K562 (cell line): ENCODE results near the gene HSPA1B. TPM values are rescaled to one million over a fixed set of nuclear protein-coding genes. Genes with fewer than 3 reads are reported as not detected.

Source experiments
- MEF2D ChIP-seq: conservative IDR thresholded peaks from 2 replicates; pipeline ENCODE4 v1.6.1; 2016; ENCODE audit warnings: low read depth, missing genetic modification characterization, missing compliant biosample characterization
- NFE2L1 ChIP-seq: fragments of 450-650 bp; IDR thresholded peaks from 2 replicates; pipeline ENCODE4 v1.6.1; 2016; ENCODE audit warnings: missing genetic modification characterization, low read depth, mild to moderate bottlenecking, missing compliant biosample characterization, moderate library complexity, borderline replicate concordance
- POLR3A ChIP-seq: IDR thresholded peaks from 2 replicates; pipeline ENCODE4 v1.6.1; 2011; ENCODE audit warnings: borderline replicate concordance, mild to moderate bottlenecking, moderate library complexity; ENCODE audit not compliant: insufficient read length, insufficient read depth; ENCODE audit errors: extremely low read depth
- TCFL5 ChIP-seq: fragments of 250-450 bp; sonication (Bioruptor Pico); conservative IDR thresholded peaks from 2 replicates; pipeline ENCODE4 v1.6.1; 2021; ENCODE audit warnings: mild to moderate bottlenecking, moderate library complexity, matching md5 sums
- TEAD4 ChIP-seq, 2 experiments: sonication (generic) in 1 of 2; formaldehyde crosslinking in 1 of 2; IDR thresholded peaks; 2 replicates each; pipeline versions ENCODE4 v1.6.1 to v1.8.0; 2012 to 2022; ENCODE audit warnings: borderline replicate concordance in 1 of 2, inconsistent platforms in 1 of 2, low read length in 1 of 2, mild to moderate bottlenecking in 1 of 2, missing genetic modification reagents in 1 of 2
- THRAP3 ChIP-seq: fragments of 450-650 bp; IDR thresholded peaks from 2 replicates; pipeline ENCODE4 v1.6.1; 2016; ENCODE audit warnings: mild to moderate bottlenecking, inconsistent platforms, borderline replicate concordance
- ZC3H8 ChIP-seq: fragments of 450-650 bp; IDR thresholded peaks from 2 replicates; pipeline ENCODE4 v1.6.1; 2017
- ZSCAN32 ChIP-seq: fragments of 450-650 bp; formaldehyde crosslinking; IDR thresholded peaks from 2 replicates; pipeline ENCODE4 v1.4.0; 2020; ENCODE audit warnings: mild to moderate bottlenecking, moderate library complexity
- polyA plus RNA-seq, 8 experiments: library from polyadenylated mRNA; depleted of rRNA in 4 of 8; stranded (reverse) in 5 of 8; unstranded in 3 of 8; fragments of >200 nt; fragmentation: Nextera tagmentation in 2 of 8; fragmentation: Illumina TruSeq in 1 of 8; extraction: Ambion mirVana in 2 of 8; extraction: Trizol in 1 of 8; gene quantifications; 2 replicates each; pipeline versions ENCODE4 v1.2.1 to v1.2.3, GENCODE V29; 2011 to 2014; ENCODE audit warnings: inconsistent platforms in 1 of 8, missing spikeins in 1 of 8
- total RNA-seq, 7 experiments: library from RNA; depleted of rRNA in 6 of 7; stranded (reverse); fragments of >200 nt in 6 of 7; fragmentation: Illumina TruSeq in 2 of 7; extraction: Trizol in 2 of 7; gene quantifications; 2 replicates each; pipeline versions ENCODE4 v1.2.1 to v1.2.3, GENCODE V29; 2011 to 2021; ENCODE audit warnings: low replicate concordance in 1 of 7
- TF ChIP-seq, protein P1 (sequence below), 2 experiments: fragments of 450-650 bp; IDR thresholded peaks; 2 replicates each; pipeline ENCODE4 v1.6.1; 2016; ENCODE audit warnings: mild to moderate bottlenecking in 2 of 2, borderline replicate concordance in 1 of 2, low read depth in 1 of 2, moderate library complexity in 1 of 2
- TF ChIP-seq, protein P2 (sequence below): fragments of 250-450 bp; sonication (Bioruptor Pico); IDR thresholded peaks from 2 replicates; pipeline ENCODE4 v1.5.0; 2020; ENCODE audit warnings: mild to moderate bottlenecking
- TF ChIP-seq, protein P3 (sequence below): fragments of 250-450 bp; sonication (Bioruptor Pico); IDR thresholded peaks from 2 replicates; pipeline ENCODE4 v1.9.0; 2021; ENCODE audit warnings: mild to moderate bottlenecking

The HSPA1B gene
- total and polyA plus RNA-seq, 9 of the 15 experiments (the other 6 are each of a cell fraction or from before 2014, with no cell fraction given): 0.27 to 227 (median 51.2) TPM

DNA sequence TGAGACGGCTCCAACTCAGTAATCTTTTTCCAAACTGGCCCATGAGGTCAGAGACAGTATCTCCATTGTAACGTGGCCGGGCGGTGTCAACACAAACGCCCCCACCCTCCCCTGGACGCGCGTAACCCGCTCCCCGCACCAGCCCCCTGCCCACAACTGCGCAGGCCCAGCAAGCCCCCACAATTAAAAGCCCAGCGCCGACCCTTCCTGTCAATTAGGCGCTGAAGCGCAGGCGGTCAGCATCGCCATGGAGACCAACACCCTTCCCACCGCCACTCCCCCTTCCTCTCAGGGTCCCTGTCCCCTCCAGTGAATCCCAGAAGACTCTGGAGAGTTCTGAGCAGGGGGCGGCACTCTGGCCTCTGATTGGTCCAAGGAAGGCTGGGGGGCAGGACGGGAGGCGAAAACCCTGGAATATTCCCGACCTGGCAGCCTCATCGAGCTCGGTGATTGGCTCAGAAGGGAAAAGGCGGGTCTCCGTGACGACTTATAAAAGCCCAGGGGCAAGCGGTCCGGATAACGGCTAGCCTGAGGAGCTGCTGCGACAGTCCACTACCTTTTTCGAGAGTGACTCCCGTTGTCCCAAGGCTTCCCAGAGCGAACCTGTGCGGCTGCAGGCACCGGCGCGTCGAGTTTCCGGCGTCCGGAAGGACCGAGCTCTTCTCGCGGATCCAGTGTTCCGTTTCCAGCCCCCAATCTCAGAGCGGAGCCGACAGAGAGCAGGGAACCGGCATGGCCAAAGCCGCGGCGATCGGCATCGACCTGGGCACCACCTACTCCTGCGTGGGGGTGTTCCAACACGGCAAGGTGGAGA, 12.3 kb upstream of the HSPA1B start, which contains the start of the genes HSPA1A and HSPA1L (continued):
- no peak for TF ChIP-seq TCFL5 (CRISPR knock-in tag)
- 0 out of 2 replicates have a peak, but pooled peaks have one; percentile 28 for TF ChIP-seq MEF2D
- no peak for TF ChIP-seq NFE2L1 (tag)
- peak; percentile 66; the same call in 1 of the 2 replicates for TF ChIP-seq ZSCAN32 (CRISPR knock-in tag)
- no peak for TF ChIP-seq THRAP3
- TF ChIP-seq, protein P1, sequence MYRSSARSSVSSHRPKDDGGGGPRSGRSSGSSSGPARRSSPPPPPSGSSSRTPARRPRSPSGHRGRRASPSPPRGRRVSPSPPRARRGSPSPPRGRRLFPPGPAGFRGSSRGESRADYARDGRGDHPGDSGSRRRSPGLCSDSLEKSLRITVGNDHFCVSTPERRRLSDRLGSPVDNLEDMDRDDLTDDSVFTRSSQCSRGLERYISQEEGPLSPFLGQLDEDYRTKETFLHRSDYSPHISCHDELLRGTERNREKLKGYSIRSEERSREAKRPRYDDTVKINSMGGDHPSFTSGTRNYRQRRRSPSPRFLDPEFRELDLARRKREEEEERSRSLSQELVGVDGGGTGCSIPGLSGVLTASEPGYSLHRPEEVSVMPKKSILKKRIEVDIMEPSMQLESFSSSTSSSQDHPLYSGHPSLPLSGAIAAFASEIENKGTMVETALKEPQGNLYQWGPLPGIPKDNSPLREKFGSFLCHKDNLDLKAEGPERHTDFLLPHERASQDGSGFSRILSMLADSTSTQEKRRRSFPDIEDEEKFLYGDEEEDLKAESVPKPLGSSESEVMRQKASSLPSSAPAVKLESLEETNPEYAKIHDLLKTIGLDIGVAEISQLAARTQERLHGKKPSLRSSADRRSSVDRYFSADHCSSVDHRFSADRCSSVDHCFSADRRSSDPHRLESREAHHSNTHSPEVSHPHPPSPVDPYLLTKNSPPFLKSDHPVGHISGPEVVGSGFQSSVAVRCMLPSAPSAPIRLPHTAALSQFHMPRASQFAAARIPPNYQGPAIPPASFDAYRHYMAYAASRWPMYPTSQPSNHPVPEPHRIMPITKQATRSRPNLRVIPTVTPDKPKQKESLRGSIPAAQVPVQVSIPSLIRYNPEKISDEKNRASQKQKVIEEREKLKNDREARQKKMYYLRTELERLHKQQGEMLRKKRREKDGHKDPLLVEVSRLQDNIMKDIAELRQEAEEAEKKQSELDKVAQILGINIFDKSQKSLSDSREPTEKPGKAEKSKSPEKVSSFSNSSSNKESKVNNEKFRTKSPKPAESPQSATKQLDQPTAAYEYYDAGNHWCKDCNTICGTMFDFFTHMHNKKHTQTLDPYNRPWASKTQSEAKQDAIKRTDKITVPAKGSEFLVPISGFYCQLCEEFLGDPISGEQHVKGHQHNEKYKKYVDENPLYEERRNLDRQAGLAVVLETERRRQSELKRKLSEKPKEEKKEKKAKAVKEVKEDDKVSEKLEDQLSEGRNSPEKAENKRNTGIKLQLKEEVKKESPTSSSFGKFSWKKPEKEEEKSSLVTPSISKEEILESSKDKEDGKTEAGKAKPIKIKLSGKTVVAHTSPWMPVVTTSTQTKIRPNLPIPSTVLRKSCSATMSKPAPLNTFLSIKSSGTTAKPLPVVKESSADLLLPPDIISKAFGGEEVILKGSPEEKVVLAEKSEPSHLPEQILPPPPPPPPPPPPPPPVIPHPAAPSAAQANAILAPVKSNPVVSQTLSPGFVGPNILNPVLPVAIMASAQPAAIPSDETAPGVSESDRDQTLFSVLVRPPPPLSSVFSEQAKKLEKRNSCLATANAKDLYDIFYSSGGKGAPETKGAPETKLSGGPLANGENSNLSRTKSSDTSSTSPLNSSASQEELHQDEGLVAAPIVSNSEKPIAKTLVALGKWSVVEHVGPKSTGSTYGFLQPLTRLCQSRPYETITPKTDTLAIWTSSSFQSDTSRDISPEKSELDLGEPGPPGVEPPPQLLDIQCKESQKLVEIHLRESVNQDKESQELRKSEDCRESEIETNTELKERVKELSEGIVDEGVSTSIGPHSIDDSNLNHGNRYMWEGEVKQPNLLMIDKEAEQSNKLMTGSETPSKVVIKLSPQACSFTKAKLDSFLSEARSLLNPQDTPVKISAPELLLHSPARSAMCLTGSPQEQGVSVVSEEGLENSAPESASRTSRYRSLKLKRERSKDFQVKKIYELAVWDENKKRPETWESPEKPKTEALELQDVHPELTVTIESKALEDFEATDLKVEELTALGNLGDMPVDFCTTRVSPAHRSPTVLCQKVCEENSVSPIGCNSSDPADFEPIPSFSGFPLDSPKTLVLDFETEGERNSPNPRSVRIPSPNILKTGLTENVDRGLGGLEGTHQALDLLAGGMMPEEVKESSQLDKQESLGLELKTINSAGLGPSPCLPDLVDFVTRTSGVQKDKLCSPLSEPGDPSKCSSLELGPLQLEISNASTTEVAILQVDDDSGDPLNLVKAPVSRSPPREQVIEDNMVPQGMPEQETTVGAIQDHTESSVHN (IDR thresholded peaks at IDR 0.05; ENCODE audit: borderline replicate concordance in 1 of 2, low read depth in 1 of 2): peak in 1 of 2 experiments; percentile 19; a peak in 1 of 4 replicates
- TF ChIP-seq, protein P2, sequence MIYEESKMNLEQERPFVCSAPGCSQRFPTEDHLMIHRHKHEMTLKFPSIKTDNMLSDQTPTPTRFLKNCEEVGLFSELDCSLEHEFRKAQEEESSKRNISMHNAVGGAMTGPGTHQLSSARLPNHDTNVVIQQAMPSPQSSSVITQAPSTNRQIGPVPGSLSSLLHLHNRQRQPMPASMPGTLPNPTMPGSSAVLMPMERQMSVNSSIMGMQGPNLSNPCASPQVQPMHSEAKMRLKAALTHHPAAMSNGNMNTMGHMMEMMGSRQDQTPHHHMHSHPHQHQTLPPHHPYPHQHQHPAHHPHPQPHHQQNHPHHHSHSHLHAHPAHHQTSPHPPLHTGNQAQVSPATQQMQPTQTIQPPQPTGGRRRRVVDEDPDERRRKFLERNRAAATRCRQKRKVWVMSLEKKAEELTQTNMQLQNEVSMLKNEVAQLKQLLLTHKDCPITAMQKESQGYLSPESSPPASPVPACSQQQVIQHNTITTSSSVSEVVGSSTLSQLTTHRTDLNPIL: no peak
- TF ChIP-seq POLR3A: no peak
- TF ChIP-seq TEAD4 (IDR thresholded peaks at IDR 0.05; ENCODE audit: low read length): peak; percentile 65
- peak; percentile 71; the same call in 1 of the 2 replicates for TF ChIP-seq TEAD4 (CRISPR knock-in tag; IDR thresholded peaks at IDR 0.05; ENCODE audit: borderline replicate concordance)
- TF ChIP-seq ZC3H8: no peak
- TF ChIP-seq, protein P3, sequence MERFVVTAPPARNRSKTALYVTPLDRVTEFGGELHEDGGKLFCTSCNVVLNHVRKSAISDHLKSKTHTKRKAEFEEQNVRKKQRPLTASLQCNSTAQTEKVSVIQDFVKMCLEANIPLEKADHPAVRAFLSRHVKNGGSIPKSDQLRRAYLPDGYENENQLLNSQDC (CRISPR knock-in tag): peak; percentile 97
